Natural killer cell (primary cell): Measurements from ENCODE around the gene NUDCD3. TPM values are rescaled to one million over a fixed set of nuclear protein-coding genes. Genes with fewer than 3 reads are reported as not detected.

Experiments
- ATAC-seq, 3 donors: fragments of 150-1000 bp in 2 of 3; fragments of 200-7000 bp in 1 of 3; cut with Tn5 transposase; 1 replicate in 1 of 3; 2 replicates in 2 of 3; pipeline ENCODE4 v1.10.0; 2021; ENCODE audit warnings: mild to moderate bottlenecking in 2 of 3, moderate library complexity in 2 of 3
- DNase-seq, 2 donors: peaks; one replicate each; pipeline versions ENCODE4 v3.0.0 to v3.0.0-alpha.2; 2013 to 2021; ENCODE audit warnings: mixed read lengths in 1 of 2
- H3K27ac ChIP-seq: one replicate; pipeline ENCODE4 v1.5.1; 2013; ENCODE audit warnings: mild to moderate bottlenecking, low read length
- H3K27me3 ChIP-seq: one replicate; pipeline ENCODE4 v1.6.1; 2013; ENCODE audit warnings: low read length; ENCODE audit not compliant: control insufficient read depth, insufficient read depth
- H3K36me3 ChIP-seq: one replicate; pipeline ENCODE4 v1.6.1; 2013; ENCODE audit warnings: low read length; ENCODE audit not compliant: control insufficient read depth, insufficient read depth
- H3K4me1 ChIP-seq: one replicate; pipeline ENCODE4 v1.6.1; 2013; ENCODE audit warnings: low read length; ENCODE audit not compliant: control insufficient read depth, insufficient read depth
- H3K4me3 ChIP-seq: one replicate; pipeline ENCODE4 v1.5.1; 2013; ENCODE audit warnings: low read length
- H3K9me3 ChIP-seq: one replicate; pipeline ENCODE4 v1.6.1; 2013; ENCODE audit warnings: low read length; ENCODE audit not compliant: control insufficient read depth, insufficient read depth
- H3K27ac Mint-ChIP-seq, 2 donors: one replicate each; pipeline ENCODE4 v1.8.0; 2022; ENCODE audit warnings: mild to moderate bottlenecking in 2 of 2, mixed read lengths in 2 of 2, moderate library complexity in 1 of 2
- H3K27me3 Mint-ChIP-seq, 2 donors: one replicate each; pipeline ENCODE4 v1.8.0; 2022; ENCODE audit warnings: low read depth in 2 of 2, mixed read lengths in 2 of 2
- H3K36me3 Mint-ChIP-seq: one replicate; pipeline ENCODE4 v1.8.0; 2022; ENCODE audit warnings: mixed read lengths
- H3K4me1 Mint-ChIP-seq, 2 donors: one replicate each; pipeline ENCODE4 v1.8.0; 2022; ENCODE audit warnings: mixed read lengths in 2 of 2
- H3K4me3 Mint-ChIP-seq: one replicate; pipeline ENCODE4 v1.8.0; 2022; ENCODE audit warnings: mild to moderate bottlenecking, moderate library complexity, mixed read lengths
- H3K9me3 Mint-ChIP-seq, 2 donors: one replicate each; pipeline ENCODE4 v1.8.0; 2022; ENCODE audit warnings: mixed read lengths in 2 of 2
- WGBS: methylation state at CpG from one replicate; pipeline ENCODE4 v1.1.7; 2013; ENCODE audit warnings: missing lambda C conversion rate; ENCODE audit not compliant: insufficient coverage; 5-methylcytosine and 5-hydroxymethylcytosine counted together
- intact Hi-C: fragments of 100-400 bp; cut with micrococcal nuclease; formaldehyde crosslinking; loops from one replicate; pipeline ENCODE4 v1.14.2; 2022
- total RNA-seq, 4 donors: library from RNA; stranded (reverse); fragments of 120-200 nt in 1 of 4; gene quantifications; one replicate each; pipeline versions ENCODE4 v1.2.3 to v1.2.4, GENCODE V29; 2013 to 2022
- TF ChIP-seq, protein P1 (sequence below): fragments of 200-600 bp; IDR thresholded peaks from one replicate; pipeline ENCODE4 v1.8.0; 2022; ENCODE audit warnings: antibody characterized with exemption

The NUDCD3 gene
- total RNA-seq, 3 donors from 2014 or later (not counting 1 experiment from before 2014, with no cell fraction given) = 50.1 to 79.9 (median 68.7) TPM

DNA sequence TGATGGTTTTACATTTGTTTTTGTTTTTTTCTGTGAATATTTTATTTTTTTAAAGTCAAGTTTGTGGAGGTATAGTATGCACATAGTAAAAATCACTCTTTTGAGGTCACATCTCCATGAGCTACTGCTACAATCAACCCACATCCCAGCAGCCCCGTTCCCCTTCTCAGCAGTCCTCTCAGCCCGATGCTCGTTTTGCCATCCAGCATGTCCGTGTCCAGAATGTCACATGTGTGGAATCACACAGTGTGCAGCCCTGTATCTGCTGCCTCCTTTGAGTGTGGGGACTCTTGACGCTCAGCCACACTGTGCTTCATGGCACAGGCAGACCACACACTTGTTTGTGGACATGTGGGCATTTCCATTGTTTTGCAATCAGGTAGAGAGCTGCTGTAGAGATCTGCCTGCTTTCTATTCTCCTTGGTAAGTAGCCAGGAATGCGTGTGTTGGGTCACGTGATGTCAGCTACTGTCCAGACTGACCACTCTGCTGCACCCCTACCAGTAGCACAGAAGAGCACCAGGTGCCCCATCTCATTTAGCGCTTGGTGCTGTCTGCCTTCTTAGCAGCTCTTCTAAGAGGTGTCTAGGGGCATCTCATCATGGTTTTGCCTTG is 93.4 kb downstream of the NUDCD3 start:
- Mint-ChIP-seq H3K4me1 (peaks cover 21 to 23% of the 10 kb centered on the region in 2 donors), H3K9me3 (no peaks in the 10 kb centered on the region), H3K27ac (no peak overlapping the region), H3K4me3 (no peak overlapping the region), H3K36me3 (no peaks in the 10 kb centered on the region), H3K27me3 (no peaks in the 10 kb centered on the region)
- intact Hi-C loops = no loop called here
- no peaks in the 10 kb centered on the region for H3K27me3 ChIP-seq
- WGBS = 96% methylated on average over 8 of the region's 8 CpGs
- no peak overlapping the region for H3K27ac ChIP-seq
- no peak for ATAC-seq
- DNase-seq = no peak
- TF ChIP-seq, protein P1, sequence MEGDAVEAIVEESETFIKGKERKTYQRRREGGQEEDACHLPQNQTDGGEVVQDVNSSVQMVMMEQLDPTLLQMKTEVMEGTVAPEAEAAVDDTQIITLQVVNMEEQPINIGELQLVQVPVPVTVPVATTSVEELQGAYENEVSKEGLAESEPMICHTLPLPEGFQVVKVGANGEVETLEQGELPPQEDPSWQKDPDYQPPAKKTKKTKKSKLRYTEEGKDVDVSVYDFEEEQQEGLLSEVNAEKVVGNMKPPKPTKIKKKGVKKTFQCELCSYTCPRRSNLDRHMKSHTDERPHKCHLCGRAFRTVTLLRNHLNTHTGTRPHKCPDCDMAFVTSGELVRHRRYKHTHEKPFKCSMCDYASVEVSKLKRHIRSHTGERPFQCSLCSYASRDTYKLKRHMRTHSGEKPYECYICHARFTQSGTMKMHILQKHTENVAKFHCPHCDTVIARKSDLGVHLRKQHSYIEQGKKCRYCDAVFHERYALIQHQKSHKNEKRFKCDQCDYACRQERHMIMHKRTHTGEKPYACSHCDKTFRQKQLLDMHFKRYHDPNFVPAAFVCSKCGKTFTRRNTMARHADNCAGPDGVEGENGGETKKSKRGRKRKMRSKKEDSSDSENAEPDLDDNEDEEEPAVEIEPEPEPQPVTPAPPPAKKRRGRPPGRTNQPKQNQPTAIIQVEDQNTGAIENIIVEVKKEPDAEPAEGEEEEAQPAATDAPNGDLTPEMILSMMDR = no peak
- H3K4me3 ChIP-seq = no peak overlapping the region
- peaks cover 32% of the 10 kb centered on the region for H3K36me3 ChIP-seq
- H3K4me1 ChIP-seq = no peaks in the 10 kb centered on the region
- H3K9me3 ChIP-seq = no peaks in the 10 kb centered on the region

DNA sequence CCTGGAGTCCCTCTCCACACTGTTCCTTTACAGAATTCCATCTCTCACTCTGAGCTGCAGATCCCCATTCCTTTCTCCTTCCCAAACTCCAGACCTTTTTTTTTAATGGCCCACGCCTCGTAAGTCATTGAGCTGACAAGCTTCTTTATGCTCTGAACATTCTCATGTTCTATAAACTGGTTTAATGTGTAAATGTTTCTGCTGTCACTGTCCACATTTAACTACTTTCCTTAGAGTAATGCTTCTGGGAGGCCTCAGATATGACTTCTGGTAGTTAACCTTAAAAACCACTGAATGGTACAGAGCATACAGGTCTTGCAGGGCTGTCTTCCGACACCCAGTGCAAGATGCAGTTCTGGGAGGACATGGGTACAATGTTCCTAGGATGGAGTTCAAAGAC is 94.0 kb downstream of the NUDCD3 start:
- H3K36me3 ChIP-seq = peaks cover 37% of the 10 kb centered on the region
- no peak overlapping the region for H3K4me3 Mint-ChIP-seq
- no peak for ATAC-seq

DNA sequence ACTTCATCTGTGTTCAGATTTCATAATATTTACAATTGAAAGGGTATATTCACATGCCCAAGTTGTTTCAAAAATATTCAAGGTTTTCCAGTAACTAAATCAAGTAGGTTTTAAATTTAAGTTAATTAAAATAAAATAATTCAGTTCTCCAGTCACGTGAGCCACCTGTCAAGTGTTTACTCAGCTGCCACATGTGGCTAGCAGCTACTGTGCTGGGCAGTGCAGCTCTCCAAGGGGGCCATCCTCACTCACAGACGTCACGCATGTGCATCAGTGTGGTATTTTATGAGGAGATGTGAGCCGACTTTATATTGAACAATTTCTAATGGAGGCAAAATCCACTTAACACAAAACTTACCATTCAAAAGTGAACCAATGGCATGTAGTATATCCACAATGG is 95.4 kb downstream of the NUDCD3 start:
- no peak for DNase-seq
- Histone ChIP-seq H3K27me3 (no peaks in the 10 kb centered on the region), H3K9me3 (no peaks in the 10 kb centered on the region), H3K4me1 (no peaks in the 10 kb centered on the region), H3K27ac (no peak overlapping the region), H3K36me3 (peaks cover 38% of the 10 kb centered on the region), H3K4me3 (no peak overlapping the region)
- TF ChIP-seq, protein P1 = no peak
- no peak for ATAC-seq
- Mint-ChIP-seq H3K27me3 (no peaks in the 10 kb centered on the region), H3K4me3 (no peak overlapping the region), H3K27ac (no peak overlapping the region), H3K9me3 (no peaks in the 10 kb centered on the region), H3K4me1 (peaks cover 19 to 23% of the 10 kb centered on the region in 2 donors), H3K36me3 (no peaks in the 10 kb centered on the region)
- intact Hi-C loops = no loop called here
- 86% methylated on average over 4 of the region's 4 CpGs for WGBS

More for the DNA sequence above, 94.0 kb downstream of the NUDCD3 start:
- WGBS = 100% methylated on average over 1 of the region's 3 CpGs
- no peak overlapping the region for H3K4me3 ChIP-seq
- no peaks in the 10 kb centered on the region for H3K4me1 ChIP-seq
- no peaks in the 10 kb centered on the region for H3K36me3 Mint-ChIP-seq
- H3K27me3 ChIP-seq = no peaks in the 10 kb centered on the region
- no peaks in the 10 kb centered on the region for H3K27me3 Mint-ChIP-seq
- intact Hi-C loops = no loop called here
- no peaks in the 10 kb centered on the region for H3K9me3 Mint-ChIP-seq
- peaks cover 19 to 23% of the 10 kb centered on the region in 2 donors for H3K4me1 Mint-ChIP-seq
- H3K9me3 ChIP-seq = no peaks in the 10 kb centered on the region
- no peak for DNase-seq
- TF ChIP-seq, protein P1 = no peak
- H3K27ac Mint-ChIP-seq = peak overlapping the region in 1 of 2 donors; percentile 57
- no peak overlapping the region for H3K27ac ChIP-seq

DNA sequence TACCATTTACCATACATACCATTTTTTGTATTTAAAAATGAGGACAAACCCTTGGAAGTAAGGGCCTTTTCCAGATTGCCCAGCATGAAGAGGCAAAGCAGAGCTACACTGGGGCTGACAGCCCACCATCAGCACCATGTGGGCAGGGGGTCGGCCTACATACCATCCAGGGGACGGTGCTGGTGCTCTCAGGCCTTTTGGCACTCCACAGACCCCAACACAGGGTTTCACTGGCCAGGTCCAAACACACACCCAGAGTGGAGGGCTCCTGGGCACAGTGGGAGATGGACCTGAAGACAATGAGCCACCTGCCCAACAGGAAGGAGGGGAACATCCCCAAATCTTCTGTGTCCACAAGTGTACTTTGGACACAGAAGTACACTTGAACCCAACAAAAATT is 95.8 kb downstream of the NUDCD3 start:
- Histone ChIP-seq H3K9me3 (no peaks in the 10 kb centered on the region), H3K27ac (no peak overlapping the region), H3K4me1 (no peaks in the 10 kb centered on the region), H3K36me3 (peaks cover 41% of the 10 kb centered on the region), H3K4me3 (no peak overlapping the region), H3K27me3 (no peaks in the 10 kb centered on the region)
- WGBS = 98% methylated on average over 2 of the region's 2 CpGs
- Mint-ChIP-seq H3K4me1 (peaks cover 15 to 23% of the 10 kb centered on the region in 2 donors), H3K4me3 (no peak overlapping the region), H3K27me3 (no peaks in the 10 kb centered on the region), H3K9me3 (no peaks in the 10 kb centered on the region), H3K27ac (no peak overlapping the region), H3K36me3 (no peaks in the 10 kb centered on the region)
- intact Hi-C loops = no loop called here
- TF ChIP-seq, protein P1 = no peak
- ATAC-seq (no peak), DNase-seq (no peak)
